Kidney epithelial cell (primary cell): ENCODE measurements around the gene ITLN2. TPM values are rescaled to one million over a fixed set of nuclear protein-coding genes. Genes with fewer than 3 reads are reported as not detected.
A peak's percentile ranks its signal among the peaks of the same experiment; 100 is the strongest.

Experiments
- DNase-seq: peaks from one replicate; pipeline ENCODE4 v3.0.0-alpha.2; 2010; ENCODE audit warnings: low read depth
- H3K27me3 ChIP-seq: 2 replicates; pipeline ENCODE4 v1.6.0; 2011; ENCODE audit warnings: low read length; ENCODE audit not compliant: control insufficient read depth, insufficient read depth
- H3K36me3 ChIP-seq: 2 replicates; pipeline ENCODE4 v1.5.1; 2011; ENCODE audit warnings: low read length; ENCODE audit not compliant: control insufficient read depth, insufficient read depth
- H3K4me3 ChIP-seq: 2 replicates; pipeline ENCODE4 v1.5.1; 2011; ENCODE audit warnings: low read depth, mild to moderate bottlenecking, control low read depth, low read length
- CTCF ChIP-seq: IDR thresholded peaks from 2 replicates; pipeline ENCODE4 v1.5.1; 2011; ENCODE audit warnings: mild to moderate bottlenecking, moderate library complexity, low read length, control low read depth, inconsistent platforms; ENCODE audit not compliant: insufficient read depth, poor library complexity, severe bottlenecking
- total RNA-seq: library from RNA; depleted of rRNA; stranded (reverse); fragments of >200 nt; gene quantifications from 2 replicates; pipeline ENCODE4 v1.2.3, GENCODE V29; 2015

Gene ITLN2
- total RNA-seq, 1 donor from 2014 or later, result not detected

GRCh38 chr1:160963521-160963920, 8.9 kb upstream of the ITLN2 start:
- DNase-seq, result no peak
- Histone ChIP-seq H3K36me3 (no peaks in the 10 kb centered on the region), H3K27me3 (no peaks in the 10 kb centered on the region), H3K4me3 (no peak overlapping the region)
- no peak for TF ChIP-seq CTCF

- no peaks in the 10 kb centered on the region for H3K27me3 ChIP-seq
- DNase-seq, result no peak
- no peak overlapping the region for H3K4me3 ChIP-seq
- H3K36me3 ChIP-seq, result no peaks in the 10 kb centered on the region
- no peak for TF ChIP-seq CTCF
Measured at GRCh38 chr1:160961419-160961818, 6.8 kb upstream of the ITLN2 start.

GRCh38 chr1:160956966-160957365, 2.4 kb upstream of the ITLN2 start:
- no peak overlapping the region for H3K4me3 ChIP-seq
- H3K36me3 ChIP-seq, result no peaks in the 10 kb centered on the region
- no peak for TF ChIP-seq CTCF

GRCh38 chr1:160953030-160953429, 1.6 kb downstream of the ITLN2 start:
- no peak overlapping the region for H3K4me3 ChIP-seq
- no peak for DNase-seq
- no peaks in the 10 kb centered on the region for H3K27me3 ChIP-seq
- TF ChIP-seq CTCF, result no peak
- H3K36me3 ChIP-seq, result no peaks in the 10 kb centered on the region

More at GRCh38 chr1:160956966-160957365, 2.4 kb upstream of the ITLN2 start:
- H3K27me3 ChIP-seq, result no peaks in the 10 kb centered on the region
- no peak for DNase-seq

GRCh38 chr1:160952129-160952510, 2.5 kb downstream of the ITLN2 start:
- no peak for TF ChIP-seq CTCF
- no peak overlapping the region for H3K4me3 ChIP-seq
- no peak for DNase-seq
- no peaks in the 10 kb centered on the region for H3K36me3 ChIP-seq
- H3K27me3 ChIP-seq, result no peaks in the 10 kb centered on the region

- Histone ChIP-seq H3K36me3 (no peaks in the 10 kb centered on the region), H3K27me3 (no peaks in the 10 kb centered on the region), H3K4me3 (no peak overlapping the region)
- DNase-seq, result no peak
- TF ChIP-seq CTCF, result peak; percentile 64
Measured at GRCh38 chr1:160951443-160952128, 3.0 kb downstream of the ITLN2 start.
